Skeletal muscle tissue (tissue), 4 donors: Measurements from ENCODE around the gene ARID1B. TPM values are rescaled to one million over a fixed set of nuclear protein-coding genes. Genes with fewer than 3 reads are reported as not detected.

Source experiments
- H3K27ac ChIP-seq: one replicate; pipeline ENCODE4 v1.7.0; 2013; ENCODE audit warnings: mild to moderate bottlenecking, low read depth, low read length, inconsistent platforms
- H3K27me3 ChIP-seq, 3 donors: one replicate each; pipeline ENCODE4 v1.7.0; 2013; ENCODE audit warnings: low read length in 3 of 3; ENCODE audit not compliant: control insufficient read depth in 3 of 3, insufficient read depth in 3 of 3
- H3K36me3 ChIP-seq, 3 donors: one replicate each; pipeline ENCODE4 v1.7.0; 2013; ENCODE audit warnings: low read length in 3 of 3; ENCODE audit not compliant: control insufficient read depth in 3 of 3, insufficient read depth in 3 of 3
- H3K4me1 ChIP-seq, 3 donors: one replicate each; pipeline ENCODE4 v1.7.0; 2013; ENCODE audit warnings: low read length in 3 of 3, mild to moderate bottlenecking in 3 of 3; ENCODE audit not compliant: control insufficient read depth in 3 of 3, insufficient read depth in 3 of 3
- H3K4me3 ChIP-seq, 3 donors: one replicate each; pipeline ENCODE4 v1.7.0; 2013; ENCODE audit warnings: low read length in 3 of 3
- H3K9ac ChIP-seq, 3 donors: one replicate each; pipeline ENCODE4 v1.7.0; 2013; ENCODE audit warnings: low read length in 3 of 3, mild to moderate bottlenecking in 3 of 3, moderate library complexity in 2 of 3, low read depth in 1 of 3
- H3K9me3 ChIP-seq, 3 donors: one replicate each; pipeline ENCODE4 v1.7.0; 2013; ENCODE audit warnings: low read length in 3 of 3; ENCODE audit not compliant: control insufficient read depth in 3 of 3
- total RNA-seq: library from RNA; depleted of rRNA; stranded (reverse); fragments of >200 nt; gene quantifications from one replicate; pipeline ENCODE4 v1.2.3, GENCODE V29; 2014
- donor health status: Osteomylitis.

ARID1B gene
- total RNA-seq, 1 donor from 2014 or later: 73.6 TPM

GRCh38 chr6:157072128-157072527 is 294.9 kb downstream of the ARID1B start:
- Histone ChIP-seq H3K9ac (no peak overlapping the region), H3K9me3 (no peaks in the 10 kb centered on the region), H3K27ac (no peak overlapping the region), H3K36me3 (no peaks in the 10 kb centered on the region), H3K4me1 (peaks cover 3 to 20% (median 11%) of the 10 kb centered on the region in 3 donors), H3K27me3 (no peaks in the 10 kb centered on the region), H3K4me3 (no peak overlapping the region)

- Histone ChIP-seq H3K4me1 (peaks cover 3 to 21% (median 11%) of the 10 kb centered on the region in 3 donors), H3K36me3 (no peaks in the 10 kb centered on the region), H3K9me3 (no peaks in the 10 kb centered on the region), H3K27ac (no peak overlapping the region), H3K4me3 (no peak overlapping the region), H3K27me3 (no peaks in the 10 kb centered on the region), H3K9ac (no peak overlapping the region)
Observed at GRCh38 chr6:157073596-157073995, 296.4 kb downstream of the ARID1B start.

- Histone ChIP-seq H3K4me1 (peaks cover 3 to 11% (median 4%) of the 10 kb centered on the region in 3 donors), H3K27ac (no peak overlapping the region), H3K4me3 (no peak overlapping the region), H3K36me3 (no peaks in the 10 kb centered on the region), H3K27me3 (no peaks in the 10 kb centered on the region), H3K9me3 (no peaks in the 10 kb centered on the region), H3K9ac (no peak overlapping the region)
Observed at GRCh38 chr6:157074969-157075368, 297.8 kb downstream of the ARID1B start.

GRCh38 chr6:157075549-157076450 is 298.6 kb downstream of the ARID1B start:
- Histone ChIP-seq H3K4me3 (no peak overlapping the region), H3K9ac (no peak overlapping the region), H3K4me1 (peaks cover 0 to 13% (median 0%) of the 10 kb centered on the region in 3 donors), H3K36me3 (no peaks in the 10 kb centered on the region), H3K27me3 (no peaks in the 10 kb centered on the region), H3K27ac (no peak overlapping the region), H3K9me3 (no peaks in the 10 kb centered on the region)

GRCh38 chr6:157076451-157076822 is 299.3 kb downstream of the ARID1B start:
- H3K27me3 ChIP-seq: no peaks in the 10 kb centered on the region
- no peak overlapping the region for H3K4me3 ChIP-seq
- H3K4me1 ChIP-seq: peaks cover 0 to 16% (median 0%) of the 10 kb centered on the region in 3 donors
- no peak overlapping the region for H3K27ac ChIP-seq
- no peaks in the 10 kb centered on the region for H3K9me3 ChIP-seq
- no peak overlapping the region for H3K9ac ChIP-seq
- H3K36me3 ChIP-seq: no peaks in the 10 kb centered on the region

GRCh38 chr6:157077251-157077650 is 300.1 kb downstream of the ARID1B start:
- H3K36me3 ChIP-seq: no peaks in the 10 kb centered on the region
- H3K4me1 ChIP-seq: peaks cover 0 to 16% (median 0%) of the 10 kb centered on the region in 3 donors
- no peaks in the 10 kb centered on the region for H3K27me3 ChIP-seq
- no peak overlapping the region for H3K27ac ChIP-seq
- H3K9me3 ChIP-seq: no peaks in the 10 kb centered on the region
- H3K4me3 ChIP-seq: no peak overlapping the region
- H3K9ac ChIP-seq: no peak overlapping the region

GRCh38 chr6:157078326-157078725 is 301.1 kb downstream of the ARID1B start:
- no peak overlapping the region for H3K27ac ChIP-seq
- no peaks in the 10 kb centered on the region for H3K27me3 ChIP-seq
- no peaks in the 10 kb centered on the region for H3K9me3 ChIP-seq
- no peak overlapping the region for H3K9ac ChIP-seq
- H3K4me1 ChIP-seq: peaks cover 0 to 16% (median 0%) of the 10 kb centered on the region in 3 donors
- no peak overlapping the region for H3K4me3 ChIP-seq
- H3K36me3 ChIP-seq: no peaks in the 10 kb centered on the region

GRCh38 chr6:157079277-157079676 is 302.1 kb downstream of the ARID1B start:
- no peaks in the 10 kb centered on the region for H3K36me3 ChIP-seq
- H3K9me3 ChIP-seq: no peaks in the 10 kb centered on the region
- no peaks in the 10 kb centered on the region for H3K27me3 ChIP-seq
- H3K4me1 ChIP-seq: peaks cover 0 to 16% (median 0%) of the 10 kb centered on the region in 3 donors
- H3K27ac ChIP-seq: no peak overlapping the region
- no peak overlapping the region for H3K4me3 ChIP-seq
- no peak overlapping the region for H3K9ac ChIP-seq

- H3K9me3 ChIP-seq: no peaks in the 10 kb centered on the region
- peaks cover 0 to 16% (median 0%) of the 10 kb centered on the region in 3 donors for H3K4me1 ChIP-seq
- no peak overlapping the region for H3K27ac ChIP-seq
- H3K9ac ChIP-seq: no peak overlapping the region
- no peaks in the 10 kb centered on the region for H3K27me3 ChIP-seq
- H3K4me3 ChIP-seq: no peak overlapping the region
- H3K36me3 ChIP-seq: peaks cover 0 to 3% (median 0%) of the 10 kb centered on the region in 3 donors
Observed at GRCh38 chr6:157079771-157080170, 302.6 kb downstream of the ARID1B start.

- Histone ChIP-seq H3K27me3 (no peaks in the 10 kb centered on the region), H3K4me3 (no peak overlapping the region), H3K27ac (no peak overlapping the region), H3K9me3 (no peaks in the 10 kb centered on the region), H3K36me3 (peaks cover 0 to 6% (median 0%) of the 10 kb centered on the region in 3 donors), H3K4me1 (peaks cover 0 to 16% (median 0%) of the 10 kb centered on the region in 3 donors), H3K9ac (no peak overlapping the region)
Observed at GRCh38 chr6:157080986-157081391, 303.8 kb downstream of the ARID1B start.
